ENCODE measurements around the gene FANCC. TPM values are rescaled to one million over a fixed set of nuclear protein-coding genes. Genes with fewer than 3 reads are reported as not detected.

FANCC gene
- total and polyA plus RNA-seq, 11 donors: 2.4 to 6.2 (median 4.2) TPM

GRCh38 chr9:95171596-95171995 lies 145.9 kb downstream of the FANCC start:
- ATAC-seq: no peak
- peak overlapping the region in 1 of 12 donors; percentile 23 for H3K27ac ChIP-seq
- TF ChIP-seq POLR2A (IDR thresholded peaks at IDR 0.05): no peak
- TF ChIP-seq CTCF (IDR thresholded peaks at IDR 0.05): no peak
- H3K36me3 ChIP-seq: no peaks in the 10 kb centered on the region
- no peak for DNase-seq
- intact Hi-C loops (cut with DNase I): no loop called here
- H3K27me3 ChIP-seq: no peaks in the 10 kb centered on the region
- no peaks in the 10 kb centered on the region for H3K9me3 ChIP-seq
- no peak overlapping the region for H3K4me3 ChIP-seq
- peaks cover 0 to 10% (median 4%) of the 10 kb centered on the region in 12 donors for H3K4me1 ChIP-seq
- 74 to 88% (median 82%) methylated on average over 1 of the region's 1 CpG for WGBS, 4 donors

- TF ChIP-seq POLR2A (IDR thresholded peaks at IDR 0.05) (no peak), CTCF (IDR thresholded peaks at IDR 0.05) (no peak)
- WGBS, 4 donors: 29 to 51% (median 33%) methylated on average over 4 of the region's 4 CpGs
- peak in 1 of 4 donors; percentile 78 for ATAC-seq
- Histone ChIP-seq H3K4me3 (no peak overlapping the region), H3K9me3 (no peaks in the 10 kb centered on the region), H3K4me1 (peaks cover 0 to 10% (median 4%) of the 10 kb centered on the region in 12 donors), H3K27ac (peak overlapping the region in 1 of 12 donors; percentile 23), H3K27me3 (no peaks in the 10 kb centered on the region), H3K36me3 (no peaks in the 10 kb centered on the region)
- intact Hi-C loops (cut with DNase I): no loop called here
- no peak for DNase-seq
Observed at GRCh38 chr9:95171001-95171400, 146.5 kb downstream of the FANCC start.

- peak in 3 of 4 donors; percentile 36 to 65 (median 52) for ATAC-seq
- 66 to 75% (median 72%) methylated on average over 4 of the region's 4 CpGs for WGBS, 4 donors
- Histone ChIP-seq H3K9me3 (peaks cover 0 to 11% (median 0%) of the 10 kb centered on the region in 12 donors), H3K27ac (no peak overlapping the region), H3K36me3 (no peaks in the 10 kb centered on the region), H3K27me3 (no peaks in the 10 kb centered on the region), H3K4me1 (peaks cover 0 to 10% (median 4%) of the 10 kb centered on the region in 12 donors), H3K4me3 (no peak overlapping the region)
- intact Hi-C loops (cut with DNase I): no loop called here
- peak in 3 of 5 donors; percentile 40 to 60 (median 46) for DNase-seq
- peak; percentile 58 to 82 (median 74) for TF ChIP-seq CTCF (IDR thresholded peaks at IDR 0.05)
- TF ChIP-seq POLR2A (IDR thresholded peaks at IDR 0.05): no peak
Observed at GRCh38 chr9:95167998-95168397, 149.5 kb downstream of the FANCC start.

- intact Hi-C loops (cut with DNase I): no loop called here
- Histone ChIP-seq H3K9me3 (peaks cover 0 to 13% (median 0%) of the 10 kb centered on the region in 12 donors), H3K36me3 (no peaks in the 10 kb centered on the region), H3K4me1 (no peaks in the 10 kb centered on the region), H3K4me3 (no peak overlapping the region), H3K27me3 (no peaks in the 10 kb centered on the region), H3K27ac (no peak overlapping the region)
- TF ChIP-seq POLR2A (IDR thresholded peaks at IDR 0.05): no peak
- no peak for TF ChIP-seq CTCF (IDR thresholded peaks at IDR 0.05)
- no peak for ATAC-seq
- DNase-seq: no peak
- 82 to 95% (median 94%) methylated on average over 1 of the region's 1 CpG for WGBS, 4 donors
Observed at GRCh38 chr9:95165004-95165403, 152.5 kb downstream of the FANCC start.
